HG02870 (cell line): Measurements from ENCODE around the gene C15orf62.
A peak's percentile ranks its signal among the peaks of the same experiment; 100 is the strongest.

Experiments
- ATAC-seq: cut with Tn5 transposase; IDR thresholded peaks from one replicate; pipeline ENCODE4 v1.9.1; 2021; ENCODE audit warnings: mild to moderate bottlenecking, moderate library complexity; ENCODE audit not compliant: unreplicated experiment

C15orf62 gene

GRCh38 chr15:40775740-40776536 lies 6.2 kb downstream of the C15orf62 start:
- no peak for ATAC-seq

- no peak for ATAC-seq
These were observed 6.9 kb downstream of the C15orf62 start for GRCh38 chr15:40776537-40777141.

GRCh38 chr15:40782609-40783227 lies 12.9 kb downstream of the C15orf62 start:
- no peak for ATAC-seq

GRCh38 chr15:40785164-40785563 lies 15.4 kb downstream of the C15orf62 start:
- no peak for ATAC-seq

- ATAC-seq, result no peak
These were observed 16.0 kb downstream of the C15orf62 start for GRCh38 chr15:40785814-40786213.

GRCh38 chr15:40787344-40787841 lies 17.6 kb downstream of the C15orf62 start:
- ATAC-seq, result no peak

GRCh38 chr15:40787991-40788390 lies 18.2 kb downstream of the C15orf62 start:
- no peak for ATAC-seq

- ATAC-seq, result no peak
These were observed 19.3 kb downstream of the C15orf62 start for GRCh38 chr15:40789119-40789518.

- no peak for ATAC-seq
These were observed 20.2 kb downstream of the C15orf62 start for GRCh38 chr15:40789999-40790398.

- ATAC-seq, result no peak
These were observed 20.9 kb downstream of the C15orf62 start for GRCh38 chr15:40790718-40791117.

- no peak for ATAC-seq
These were observed 22.6 kb downstream of the C15orf62 start for GRCh38 chr15:40792394-40792793.

- ATAC-seq, result no peak
These were observed 23.6 kb downstream of the C15orf62 start for GRCh38 chr15:40793216-40793989.

- no peak for ATAC-seq
These were observed 26.3 kb downstream of the C15orf62 start for GRCh38 chr15:40796041-40796440.

GRCh38 chr15:40796512-40796911 lies 26.7 kb downstream of the C15orf62 start:
- ATAC-seq, result no peak

- ATAC-seq, result no peak
These were observed 29.7 kb downstream of the C15orf62 start for GRCh38 chr15:40799523-40799922.

GRCh38 chr15:40803076-40803475 lies 33.3 kb downstream of the C15orf62 start:
- ATAC-seq, result no peak

GRCh38 chr15:40803688-40804087 lies 33.9 kb downstream of the C15orf62 start:
- ATAC-seq, result no peak

- no peak for ATAC-seq
These were observed 36.9 kb downstream of the C15orf62 start for GRCh38 chr15:40806672-40807027.

GRCh38 chr15:40807028-40807887 lies 37.5 kb downstream of the C15orf62 start, which contains the start of the genes DNAJC17 and ZFYVE19:
Gene DNAJC17 (minus strand): TSS chr15:40807473. CDS start chr15:40807446, 27 bp downstream.
Gene ZFYVE19 (plus strand): TSS chr15:40807089. CDS start chr15:40807590, 501 bp downstream.
- peak; percentile 93 for ATAC-seq

- ATAC-seq, result no peak
These were observed 38.2 kb downstream of the C15orf62 start for GRCh38 chr15:40807888-40808461.
